ENCODE measurements around the gene SFXN5. TPM values are rescaled to one million over a fixed set of nuclear protein-coding genes. Genes with fewer than 3 reads are reported as not detected.

The SFXN5 gene
- polyA plus RNA-seq, 1 donor = 6.4 TPM

GRCh38 chr2:72973137-72973535, 98.4 kb downstream of the SFXN5 start:
- no peak for DNase-seq

GRCh38 chr2:72972352-72973136, 99.0 kb downstream of the SFXN5 start:
- no peak for DNase-seq

DNA sequence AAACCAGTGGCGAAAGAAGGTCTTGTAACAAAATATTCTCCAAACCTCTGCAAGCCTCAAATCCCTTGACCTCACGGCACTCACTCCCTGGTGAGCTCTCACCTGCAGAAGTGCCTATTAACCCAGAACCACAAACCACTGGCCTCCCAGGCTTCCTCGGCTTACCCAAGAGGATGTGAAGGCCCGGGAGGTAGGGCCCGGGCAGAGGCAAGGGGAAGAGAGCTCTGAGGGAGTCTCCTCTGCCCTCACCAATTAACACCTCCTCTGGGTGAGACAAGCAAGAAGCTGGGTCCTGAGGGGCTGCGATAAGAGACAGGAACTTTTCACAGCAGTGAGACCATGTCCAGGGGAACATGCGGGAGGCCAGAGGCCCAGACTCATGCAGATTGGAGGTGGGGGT, 100.5 kb downstream of the SFXN5 start:
- no peak for DNase-seq

DNA sequence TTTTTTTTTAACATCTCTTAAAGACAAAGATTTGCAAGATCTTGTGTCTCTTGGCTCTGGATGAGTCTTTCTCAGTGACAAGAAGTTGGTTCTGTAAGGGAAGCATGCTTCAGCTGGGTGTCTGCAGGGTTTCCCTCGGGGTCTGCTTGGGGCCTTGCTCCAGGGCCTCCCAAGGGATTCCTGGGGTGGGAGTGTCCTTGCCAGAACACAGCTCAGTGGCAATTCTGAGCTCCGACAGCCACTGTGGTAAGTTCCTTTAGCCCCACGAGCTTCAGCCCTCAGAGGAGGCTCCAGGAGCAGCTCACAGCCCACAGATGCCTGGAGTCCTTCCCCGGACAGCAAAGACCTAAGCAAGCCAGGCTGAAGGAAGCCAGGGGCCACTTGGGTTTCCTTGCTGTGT, 101.8 kb downstream of the SFXN5 start:
- DNase-seq = no peak

GRCh38 chr2:72968286-72968685, 103.2 kb downstream of the SFXN5 start:
- DNase-seq = no peak

- no peak for DNase-seq
These were observed 105.6 kb downstream of the SFXN5 start for GRCh38 chr2:72965770-72966450.

GRCh38 chr2:72965016-72965415, 106.5 kb downstream of the SFXN5 start:
- no peak for DNase-seq

DNA sequence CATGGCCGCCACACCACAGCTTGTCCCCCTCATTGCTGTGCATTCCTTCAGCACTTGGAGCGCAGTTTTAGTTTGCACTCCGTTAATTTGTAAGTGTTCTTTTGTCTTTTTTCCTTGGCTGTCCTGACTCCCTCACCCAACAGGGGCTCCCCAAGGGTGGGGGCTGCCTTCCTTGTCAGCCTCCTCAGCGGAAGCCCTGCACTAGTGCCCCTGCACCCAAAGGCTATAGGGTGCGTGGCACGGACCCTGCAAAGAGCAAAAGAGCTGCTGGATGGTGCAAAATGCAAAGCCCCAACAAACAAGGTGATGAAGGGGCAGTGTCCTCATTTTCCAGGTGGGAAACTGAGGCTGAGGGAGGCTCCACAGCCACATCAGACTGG, 107.4 kb downstream of the SFXN5 start:
- DNase-seq = no peak

GRCh38 chr2:72963423-72964145, 107.9 kb downstream of the SFXN5 start:
- DNase-seq = no peak

- no peak for DNase-seq
These were observed 108.6 kb downstream of the SFXN5 start for GRCh38 chr2:72962911-72963310.

GRCh38 chr2:72961853-72962468, 109.6 kb downstream of the SFXN5 start:
- no peak for DNase-seq

GRCh38 chr2:72961036-72961720, 110.3 kb downstream of the SFXN5 start:
- no peak for DNase-seq

GRCh38 chr2:72959995-72960981, 111.2 kb downstream of the SFXN5 start:
- DNase-seq = no peak

- no peak for DNase-seq
These were observed 112.0 kb downstream of the SFXN5 start for GRCh38 chr2:72959554-72959953.

DNA sequence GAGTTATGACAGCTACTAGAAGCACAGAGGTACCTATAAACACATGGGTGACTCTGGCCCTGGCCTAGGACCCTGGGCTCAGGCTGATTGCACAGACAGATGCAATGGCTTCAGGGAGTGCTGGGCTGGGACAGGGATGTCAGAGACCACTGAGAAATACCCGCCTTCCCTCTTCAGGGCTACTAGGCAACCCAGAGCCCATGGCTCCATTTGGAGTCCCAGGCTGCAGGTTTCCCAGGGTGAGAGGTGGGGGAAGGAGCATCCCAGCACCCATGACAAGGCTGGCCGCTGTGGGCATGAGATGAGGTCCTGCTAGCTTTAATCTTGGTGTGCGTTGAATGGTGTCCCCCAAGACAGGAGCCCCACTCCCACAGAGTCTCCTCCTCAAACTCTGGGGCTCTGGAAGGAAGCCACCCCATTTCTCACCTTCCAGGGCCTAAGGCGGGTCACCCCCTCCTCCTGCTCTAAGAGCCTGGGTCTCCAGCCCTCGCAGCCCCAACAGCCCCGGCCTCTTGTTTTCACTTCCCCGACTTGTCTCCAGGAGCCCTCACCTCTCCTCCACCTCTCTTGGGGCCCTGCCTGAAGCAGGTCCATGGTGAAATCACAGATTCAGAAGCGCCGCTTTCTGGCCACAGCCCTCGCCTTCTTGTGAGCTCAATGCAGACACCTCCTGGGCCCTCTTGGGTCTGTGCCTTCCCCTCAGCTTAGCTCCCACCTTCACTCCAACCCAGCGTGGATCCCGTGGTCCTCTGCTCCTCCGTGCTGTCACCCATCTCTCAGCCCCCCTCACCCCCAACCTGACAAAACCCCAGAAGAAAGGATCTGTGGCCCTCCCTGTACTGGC, 112.7 kb downstream of the SFXN5 start:
- no peak for DNase-seq

DNA sequence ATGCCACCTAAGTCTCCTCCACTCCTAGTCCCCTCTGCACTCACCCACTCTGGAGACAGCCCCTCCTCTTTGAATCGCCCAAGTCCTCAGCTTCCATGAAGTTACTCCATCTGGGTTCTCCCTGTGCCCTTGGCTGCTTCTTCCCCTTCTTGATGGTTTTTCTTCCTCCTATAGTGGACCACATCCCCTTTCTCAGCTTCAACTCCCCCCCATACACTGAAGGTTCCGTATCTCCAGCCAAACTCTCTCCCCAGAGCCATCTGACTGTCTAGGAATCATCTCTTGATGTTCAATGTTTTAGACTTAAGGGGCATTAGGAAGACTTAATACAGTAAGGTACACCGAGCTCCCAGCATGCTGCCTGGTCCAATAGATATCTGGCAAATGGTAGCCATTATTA, 114.6 kb downstream of the SFXN5 start:
- no peak for DNase-seq

DNA sequence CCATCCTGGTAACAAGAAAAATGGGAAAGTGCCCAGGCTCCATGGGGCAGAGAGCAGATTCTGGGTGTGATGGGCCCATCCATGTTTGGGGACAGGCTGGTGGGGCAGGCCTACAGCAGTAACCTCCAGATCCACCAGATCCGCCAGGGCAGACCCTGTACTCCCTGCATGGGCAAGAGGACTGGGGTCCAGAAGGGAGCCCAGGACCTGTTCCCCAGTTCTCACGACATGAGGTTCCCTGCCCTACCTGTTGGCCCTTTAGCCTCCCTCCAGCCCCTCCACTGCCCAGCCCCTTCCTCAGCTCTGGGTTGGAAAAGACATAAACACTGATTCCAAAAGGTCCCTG, 115.5 kb downstream of the SFXN5 start:
- no peak for DNase-seq

DNA sequence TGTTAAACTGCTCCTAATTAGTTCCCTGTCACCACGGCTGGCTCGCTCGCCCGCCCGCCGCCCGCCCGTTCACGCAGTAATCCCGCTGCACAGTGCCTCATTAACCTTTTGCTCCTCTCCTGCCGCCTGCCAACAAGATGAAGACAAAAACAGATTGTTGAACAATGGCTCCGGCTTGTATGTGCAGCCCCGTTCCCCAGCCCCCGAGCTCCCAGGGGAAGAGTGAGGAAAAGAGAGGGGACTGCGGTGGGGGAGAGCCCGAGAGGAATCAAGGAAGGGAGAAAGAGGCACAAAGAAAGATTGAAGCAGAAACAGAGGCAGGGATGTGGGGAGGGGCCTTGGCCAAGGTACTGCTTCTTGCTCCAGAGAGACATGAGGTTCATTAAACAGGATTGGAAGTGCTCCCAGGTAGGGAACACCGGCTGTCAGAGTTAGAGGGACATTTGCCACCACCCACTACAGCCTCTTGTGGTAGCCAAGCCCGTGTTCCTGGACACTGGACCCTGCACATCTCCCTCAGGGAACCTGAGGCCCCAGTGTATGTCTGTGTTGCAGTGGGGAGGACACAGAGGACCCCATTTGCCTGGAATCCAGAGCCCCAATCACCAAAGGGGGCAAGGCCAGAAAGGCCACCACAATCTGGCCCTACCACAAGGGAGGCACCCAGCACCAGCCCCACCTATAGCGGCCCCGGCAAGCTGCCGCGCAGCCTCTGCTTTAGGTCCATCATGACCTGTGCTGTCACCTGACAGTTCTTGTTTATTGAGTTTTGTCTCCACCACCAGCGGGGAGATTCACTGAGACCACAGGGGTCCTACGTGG, 116.1 kb downstream of the SFXN5 start:
- DNase-seq = no peak
